ENCODE data around the gene C3orf22.
"Not testable (repeated sequence)": the region's sequence is repeated elsewhere in the genome, so short reads cannot be mapped to it uniquely, and the experiment has no call there.

C3orf22 gene

GRCh38 chr3:126542340-126543241 lies 16.1 kb downstream of the C3orf22 start:
- DNase-seq (ENCODE audit: low read depth) = no peak

DNA sequence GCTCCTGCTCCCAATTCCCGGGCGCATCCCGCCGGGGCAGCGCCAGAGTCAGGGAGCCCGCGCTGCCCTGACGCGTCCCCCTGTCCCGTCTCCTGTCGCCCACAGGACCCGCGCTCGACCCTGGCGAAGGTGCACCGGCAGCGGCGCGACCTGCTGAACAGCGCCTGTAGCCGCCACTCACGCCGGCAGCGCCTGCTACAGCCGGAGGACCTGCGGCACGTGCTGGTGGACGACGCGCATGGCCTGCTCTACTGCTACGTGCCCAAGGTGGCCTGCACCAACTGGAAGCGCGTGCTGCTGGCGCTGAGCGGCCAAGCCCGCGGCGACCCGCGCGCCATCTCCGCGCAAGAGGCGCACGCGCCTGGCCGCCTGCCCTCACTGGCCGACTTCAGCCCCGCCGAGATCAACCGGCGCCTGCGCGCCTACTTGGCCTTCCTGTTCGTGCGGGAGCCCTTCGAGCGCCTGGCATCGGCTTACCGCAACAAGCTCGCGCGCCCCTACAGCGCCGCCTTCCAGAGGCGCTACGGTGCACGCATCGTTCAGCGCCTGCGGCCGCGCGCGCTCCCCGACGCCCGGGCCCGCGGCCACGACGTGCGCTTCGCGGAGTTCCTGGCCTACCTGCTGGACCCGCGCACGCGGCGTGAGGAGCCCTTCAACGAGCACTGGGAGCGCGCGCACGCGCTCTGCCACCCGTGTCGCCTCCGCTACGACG lies 16.9 kb downstream of the C3orf22 start:
- DNase-seq (ENCODE audit: low read depth) = no peak

GRCh38 chr3:126540951-126541627 lies 17.6 kb downstream of the C3orf22 start:
- no peak for DNase-seq (ENCODE audit: low read depth)

- no peak for DNase-seq (ENCODE audit: low read depth)
These were observed 18.3 kb downstream of the C3orf22 start for GRCh38 chr3:126540342-126540849.

GRCh38 chr3:126539558-126540250 lies 19.0 kb downstream of the C3orf22 start:
- no peak for DNase-seq (ENCODE audit: low read depth)

DNA sequence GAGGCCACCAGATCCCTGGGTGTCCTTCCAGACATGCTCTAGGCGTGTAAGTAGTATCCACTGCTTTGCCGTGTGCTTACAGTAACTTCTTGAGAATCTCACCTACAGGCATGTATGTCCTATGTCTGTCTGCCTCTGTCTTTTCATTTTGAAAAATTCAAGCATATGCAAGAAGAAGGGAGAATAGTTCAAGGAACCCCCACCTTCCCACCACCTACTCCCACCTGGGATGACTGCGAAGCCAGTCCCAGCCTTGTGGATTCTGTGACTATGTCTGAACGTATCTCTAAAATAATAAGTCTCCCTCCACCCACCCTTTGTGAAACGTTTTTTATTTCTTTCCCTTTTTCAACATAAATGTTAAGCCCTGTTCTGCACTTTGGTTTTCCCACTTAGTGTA lies 19.8 kb downstream of the C3orf22 start:
- DNase-seq (ENCODE audit: low read depth) = no peak

DNA sequence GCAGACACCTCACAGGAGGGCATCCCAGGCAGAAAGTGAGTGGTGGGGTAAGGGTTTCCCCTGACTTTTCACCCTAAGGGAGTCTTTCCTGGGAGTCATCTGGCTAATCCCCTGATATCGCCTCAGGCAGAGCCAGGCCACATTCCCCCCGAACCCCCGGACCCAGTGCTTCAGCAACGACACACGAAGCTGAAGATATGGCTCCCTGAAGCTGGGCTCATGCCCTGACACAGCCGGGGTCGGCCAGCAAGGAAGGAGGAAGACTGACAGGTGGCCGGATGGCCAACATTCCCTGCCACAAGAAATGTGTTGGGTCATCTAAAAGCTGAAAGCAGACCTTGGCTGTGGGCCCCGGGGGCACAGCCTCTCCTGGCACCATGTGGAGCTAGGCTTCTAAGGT lies 20.4 kb downstream of the C3orf22 start:
- DNase-seq (ENCODE audit: low read depth) = no peak

- no peak for DNase-seq (ENCODE audit: low read depth)
These were observed 20.9 kb downstream of the C3orf22 start for GRCh38 chr3:126537730-126538281.

GRCh38 chr3:126537116-126537729 lies 21.5 kb downstream of the C3orf22 start:
- no peak for DNase-seq (ENCODE audit: low read depth)

DNA sequence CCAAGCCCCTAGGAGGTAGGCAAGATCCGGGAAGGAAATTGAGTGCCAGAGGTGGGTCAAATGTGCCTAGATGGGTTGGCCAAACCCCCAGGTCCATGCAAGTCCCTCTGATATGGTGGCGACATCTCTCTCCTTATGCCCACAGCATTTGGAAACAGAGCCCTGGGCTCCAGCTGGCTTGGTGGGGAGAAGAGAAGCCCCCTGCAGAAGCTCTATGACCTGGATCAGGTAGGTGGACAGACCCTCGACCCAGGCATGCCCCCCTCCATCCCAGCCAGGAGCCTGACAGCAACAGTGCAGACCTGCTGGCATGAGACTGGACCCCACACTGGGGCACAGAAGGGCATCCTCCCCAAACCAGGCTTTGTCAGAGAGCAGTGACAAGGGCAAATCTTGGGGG lies 22.6 kb downstream of the C3orf22 start:
- no peak for DNase-seq (ENCODE audit: low read depth)

DNA sequence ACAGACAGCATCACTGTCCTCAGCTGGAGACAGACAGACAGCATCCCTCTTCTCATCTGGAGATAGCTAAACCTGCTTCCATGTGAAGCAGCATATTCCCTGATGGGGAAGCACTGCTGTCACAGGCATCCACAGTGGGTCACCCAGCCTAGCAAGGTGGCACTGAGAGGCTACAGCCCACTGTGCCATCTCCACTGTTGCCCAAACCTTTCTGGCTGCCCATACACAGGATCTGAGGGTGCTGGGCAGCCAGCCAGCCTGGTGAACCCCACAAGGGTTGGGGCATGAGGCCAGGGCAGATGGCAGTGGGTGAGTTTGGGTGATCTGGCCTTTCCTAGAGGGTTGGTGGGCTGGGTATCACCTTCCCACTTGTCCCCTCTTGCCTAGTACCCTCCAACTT lies 23.1 kb downstream of the C3orf22 start:
- DNase-seq (ENCODE audit: low read depth) = no peak

DNA sequence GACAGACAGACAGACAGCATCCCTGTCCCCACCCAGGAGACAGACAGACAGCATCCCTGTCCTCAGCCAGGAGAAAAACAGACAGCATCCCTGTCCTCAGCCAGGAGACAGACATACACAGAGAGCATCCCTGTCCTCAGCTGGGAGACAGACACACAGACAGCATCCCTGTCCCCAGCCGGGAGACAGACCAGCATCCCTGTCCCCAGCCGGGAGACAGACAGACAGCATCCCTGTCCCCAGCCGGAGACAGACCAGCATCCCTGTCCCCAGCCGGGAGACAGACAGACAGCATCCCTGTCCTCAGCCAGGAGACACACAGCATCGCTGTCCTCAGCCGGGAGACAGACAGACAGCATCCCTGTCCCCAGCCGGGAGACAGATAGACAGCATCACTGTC lies 24.0 kb downstream of the C3orf22 start:
- DNase-seq (ENCODE audit: low read depth) = not testable (repeated sequence)

DNA sequence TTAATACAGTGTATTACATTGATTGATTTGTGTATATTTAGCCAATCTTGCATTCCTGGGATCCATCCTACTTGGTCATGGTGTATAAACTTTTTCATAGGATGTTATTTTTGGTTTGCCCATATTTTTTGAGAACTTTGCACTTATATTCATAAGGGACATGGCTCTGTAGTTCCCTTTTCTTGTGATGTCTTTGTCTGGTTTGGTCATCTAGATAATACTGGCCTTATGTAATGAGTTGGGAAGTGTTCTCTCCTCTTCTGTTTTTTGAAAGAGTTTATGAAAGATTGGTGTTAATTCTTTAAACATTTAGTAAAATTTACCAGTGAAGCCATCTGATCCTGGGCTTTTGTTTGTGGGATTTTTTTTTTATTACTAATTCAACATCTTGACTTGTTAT lies 25.2 kb downstream of the C3orf22 start:
- no peak for DNase-seq (ENCODE audit: low read depth)

DNA sequence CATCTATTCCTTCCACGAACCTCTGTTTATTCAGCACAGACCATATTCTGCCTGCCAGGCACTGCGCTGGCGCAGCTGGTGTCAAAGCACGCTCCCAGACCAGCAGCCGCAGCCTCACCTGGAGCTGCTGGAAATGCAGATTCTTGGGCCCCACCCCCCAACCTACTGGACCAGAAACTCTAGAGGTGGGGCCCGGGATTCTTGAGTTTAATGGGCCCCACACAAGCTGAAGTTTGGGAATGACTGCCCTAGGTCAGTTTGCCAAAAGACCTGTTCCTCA lies 27.7 kb downstream of the C3orf22 start:
- DNase-seq (ENCODE audit: low read depth) = no peak

- no peak for DNase-seq (ENCODE audit: low read depth)
These were observed 28.3 kb downstream of the C3orf22 start for GRCh38 chr3:126530171-126531050.

GRCh38 chr3:126529585-126530170 lies 29.1 kb downstream of the C3orf22 start:
- no peak for DNase-seq (ENCODE audit: low read depth)

DNA sequence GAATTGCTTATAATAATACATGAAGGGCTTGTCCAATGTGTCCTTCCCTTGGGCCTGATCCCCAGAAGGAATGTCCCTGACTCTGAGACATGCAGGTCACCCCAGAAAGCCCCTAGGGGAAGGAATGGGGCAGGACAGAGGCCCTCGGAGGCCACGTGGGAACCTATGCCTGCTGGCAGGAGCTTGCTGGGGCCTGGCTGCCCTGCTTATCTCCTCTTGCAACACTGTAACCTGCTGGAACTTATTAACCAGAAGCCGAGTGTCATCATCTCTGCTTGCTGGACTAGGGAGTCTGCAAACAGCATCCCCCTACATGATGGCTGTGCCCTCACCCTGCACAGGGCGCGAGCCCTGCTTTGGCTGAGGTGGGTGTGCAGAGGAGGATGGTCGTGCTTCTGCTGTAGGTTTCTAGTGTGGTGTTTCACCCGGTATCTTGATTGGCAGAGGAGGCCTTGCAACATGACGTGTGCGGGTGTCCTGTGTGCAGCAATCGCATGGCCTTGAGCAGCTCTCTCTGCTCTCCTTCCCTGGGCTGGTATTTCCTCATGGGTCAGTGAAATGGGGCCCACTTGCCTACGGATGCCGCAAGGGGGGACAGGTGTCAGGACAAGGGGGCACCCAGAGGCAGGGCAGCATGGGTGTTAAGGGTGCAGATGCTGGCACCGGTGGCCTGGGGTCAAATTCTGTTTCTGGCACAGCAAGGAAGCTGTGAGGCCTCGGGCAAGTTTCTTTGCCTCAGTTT lies 29.8 kb downstream of the C3orf22 start:
- DNase-seq (ENCODE audit: low read depth) = no peak

- DNase-seq (ENCODE audit: low read depth) = no peak
These were observed 30.3 kb downstream of the C3orf22 start for GRCh38 chr3:126528419-126528799.

- DNase-seq (ENCODE audit: low read depth) = no peak
These were observed 31.1 kb downstream of the C3orf22 start for GRCh38 chr3:126527455-126528211.

Measured in activated gamma-delta T cell treated with anti-CD3 and anti-CD28 coated beads, Interleukin-2, amount 50 U/mL, for 16 hours (primary cell).